ENCODE data around the gene MOB3A. TPM values are rescaled to one million over a fixed set of nuclear protein-coding genes. Genes with fewer than 3 reads are reported as not detected.

MOB3A gene
- total and polyA plus RNA-seq, 2 of the 8 experiments (the other 6 are each of a cell fraction or from before 2014, with no cell fraction given) = 9.2 to 9.6 TPM

DNA sequence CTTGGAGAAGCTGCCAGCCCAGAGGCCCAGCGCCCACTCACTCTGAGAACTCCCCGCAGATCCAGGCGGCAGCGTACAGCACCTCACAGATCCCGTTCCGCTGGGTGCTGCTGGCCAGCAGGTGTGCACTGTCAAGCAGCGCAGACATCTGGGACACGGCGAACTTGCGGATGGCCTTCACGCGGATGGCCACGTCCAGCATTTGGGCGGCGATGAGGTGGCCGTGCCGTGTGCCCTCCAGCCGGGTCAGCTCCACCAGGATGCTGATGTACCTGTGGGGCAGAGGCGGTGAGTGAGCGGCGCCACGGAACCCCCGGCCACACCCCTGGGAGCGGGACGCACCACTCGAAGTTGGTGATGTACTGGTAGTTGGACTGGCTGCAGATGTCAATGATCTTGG lies 24.7 kb upstream of the MOB3A start:
- 98% methylated on average over 26 of the region's 26 CpGs; no CpG with 5 or more reads in 1 of the 2 experiments for WGBS, 2 experiments (ENCODE audit: extremely low coverage in 1 of 2, insufficient coverage in 1 of 2, insufficient read length in 1 of 2, insufficient replicate concordance in 2 of 2, low coverage in 1 of 2, low lambda C conversion rate in 2 of 2, missing lambda C conversion rate in 1 of 2)
- ChIA-PET CTCF (ENCODE audit: partially characterized antibody) (interaction anchor here (1.0 kb wide), 1 partner anchor 8 kb away, joined by 3 read pairs; no protein-coding TSS in a partner anchor), POLR2A (ENCODE audit: partially characterized antibody) (interaction anchor here (1.5 kb wide), 1 partner anchor 9 kb away, joined by 4 read pairs; no protein-coding TSS in a partner anchor)
- Histone ChIP-seq H4K5ac (ENCODE audit: insufficient read length, low read depth, low read length) (no peak overlapping the region), H3K4me2 (ENCODE audit: insufficient read depth in 1 of 2, low read depth in 2 of 2, low read length in 2 of 2) (no peak overlapping the region), H3K4me3 (ENCODE audit: extremely low read depth in 1 of 4, insufficient read depth in 2 of 4, low read depth in 3 of 4, low read length in 4 of 4) (no peak overlapping the region), H3K23me2 (ENCODE audit: low read depth, low read length) (no peaks in the 10 kb centered on the region), H2AFZ (ENCODE audit: low read length) (no peak overlapping the region), H3K9me3 (ENCODE audit: insufficient read depth in 2 of 2, low read depth in 1 of 2, low read length in 1 of 2) (no peaks in the 10 kb centered on the region), H4K91ac (replicated peaks; ENCODE audit: insufficient read length, low read length) (no peak overlapping the region), H3K9ac (replicated peaks in 1 of 4; ENCODE audit: extremely low read depth in 1 of 4, low read depth in 3 of 4, low read length in 3 of 4) (no peak overlapping the region), H3K56ac (replicated peaks; ENCODE audit: insufficient read length, low read depth, low read length) (no peak overlapping the region), H3K4me1 (replicated peaks in 1 of 4; ENCODE audit: control insufficient read depth in 3 of 4, insufficient read depth in 4 of 4, low read length in 3 of 4) (no peaks in the 10 kb centered on the region), H3K14ac (ENCODE audit: insufficient read length) (no peak overlapping the region), H4K20me1 (replicated peaks in 1 of 2; ENCODE audit: control insufficient read depth in 1 of 2, insufficient read depth in 2 of 2, low read length in 2 of 2) (peaks cover 15 to 34% of the 10 kb centered on the region in 2 experiments), H3K23ac (ENCODE audit: insufficient read length) (no peak overlapping the region), H3K79me2 (ENCODE audit: control insufficient read depth in 1 of 2, insufficient read depth in 2 of 2, low read length in 2 of 2) (no peaks in the 10 kb centered on the region), H4K8ac (ENCODE audit: extremely low read depth, insufficient read depth, low read length) (no peak overlapping the region; the same call in 1 of the 2 replicates), H2AK5ac (ENCODE audit: low read depth, low read length) (no peak overlapping the region), H3K18ac (ENCODE audit: extremely low read depth, low read length) (no peak overlapping the region), H2BK20ac (ENCODE audit: low read length) (no peak overlapping the region), H2BK5ac (ENCODE audit: low read depth, low read length) (no peak overlapping the region), H2BK15ac (ENCODE audit: low read length) (no peak overlapping the region), H2BK12ac (ENCODE audit: low read depth, low read length) (no peak overlapping the region), H3K79me1 (ENCODE audit: low read depth, low read length) (peaks cover 4% of the 10 kb centered on the region; the same call in 1 of the 2 replicates), H3K36me3 (ENCODE audit: control insufficient read depth in 2 of 4, insufficient read depth in 4 of 4, low read length in 3 of 4) (peaks cover 58 to 75% (median 69%) of the 10 kb centered on the region in 4 experiments), H3K4ac (replicated peaks; ENCODE audit: insufficient read length, low read depth, low read length) (no peak overlapping the region), H2BK120ac (replicated peaks; ENCODE audit: low read depth, low read length) (no peak overlapping the region), H3K27me3 (replicated peaks in 1 of 4; ENCODE audit: control insufficient read depth in 3 of 4, extremely low read depth in 1 of 4, insufficient read depth in 3 of 4, low read length in 3 of 4) (no peaks in the 10 kb centered on the region), H3K27ac (ENCODE audit: low read depth, low read length) (no peak overlapping the region)
- DNase-seq (ENCODE audit: low read depth in 1 of 2, low spot score in 2 of 2) (no peak), FAIRE-seq (no peak)
- TF ChIP-seq TEAD4 (IDR thresholded peaks at IDR 0.05; ENCODE audit: low read depth, low read length) = no peak
- TF ChIP-seq CHD2 (IDR thresholded peaks at IDR 0.05; ENCODE audit: low read length) = no peak
- no peak for TF ChIP-seq CTBP2 (IDR thresholded peaks at IDR 0.05; ENCODE audit: borderline replicate concordance, insufficient read depth, insufficient read length, low read length)
- TF ChIP-seq, protein P1, sequence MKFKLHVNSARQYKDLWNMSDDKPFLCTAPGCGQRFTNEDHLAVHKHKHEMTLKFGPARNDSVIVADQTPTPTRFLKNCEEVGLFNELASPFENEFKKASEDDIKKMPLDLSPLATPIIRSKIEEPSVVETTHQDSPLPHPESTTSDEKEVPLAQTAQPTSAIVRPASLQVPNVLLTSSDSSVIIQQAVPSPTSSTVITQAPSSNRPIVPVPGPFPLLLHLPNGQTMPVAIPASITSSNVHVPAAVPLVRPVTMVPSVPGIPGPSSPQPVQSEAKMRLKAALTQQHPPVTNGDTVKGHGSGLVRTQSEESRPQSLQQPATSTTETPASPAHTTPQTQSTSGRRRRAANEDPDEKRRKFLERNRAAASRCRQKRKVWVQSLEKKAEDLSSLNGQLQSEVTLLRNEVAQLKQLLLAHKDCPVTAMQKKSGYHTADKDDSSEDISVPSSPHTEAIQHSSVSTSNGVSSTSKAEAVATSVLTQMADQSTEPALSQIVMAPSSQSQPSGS (IDR thresholded peaks at IDR 0.05; ENCODE audit: low read length) = no peak
- TF ChIP-seq TBP (IDR thresholded peaks at IDR 0.05; ENCODE audit: low read depth, low read length) = no peak
- TF ChIP-seq TCF12 (IDR thresholded peaks at IDR 0.05; ENCODE audit: low read depth, low read length) = no peak

Measured in H1 (cell line).